ENCODE measurements around the gene ARHGEF18.

The ARHGEF18 gene

DNA sequence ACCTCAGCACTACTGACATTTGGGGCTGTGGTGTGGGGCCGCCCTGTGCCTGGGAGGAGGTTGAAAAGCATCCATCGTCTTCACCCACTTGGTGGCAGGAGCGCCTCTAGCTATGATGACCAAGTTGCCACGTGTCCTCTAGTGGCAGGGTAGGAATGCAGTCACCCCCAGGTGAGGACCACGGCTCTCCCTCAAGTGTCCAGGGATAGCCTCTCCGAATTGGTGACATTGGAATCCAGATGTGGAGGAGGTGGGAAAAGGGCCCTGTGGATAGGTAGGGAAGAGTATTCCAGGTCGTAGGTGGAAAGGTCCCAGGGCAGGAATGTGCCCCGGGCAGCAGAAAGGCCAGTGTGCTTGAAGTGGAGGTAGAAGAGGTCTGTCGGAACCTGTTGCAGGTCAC lies 37.6 kb downstream of the ARHGEF18 start:
- Histone ChIP-seq H3K27ac (ENCODE audit: extremely low read depth, low read depth, low read length) (no peak overlapping the region), H3K4me3 (ENCODE audit: low read depth, low read length) (no peak overlapping the region), H3K36me3 (ENCODE audit: control insufficient read depth in 2 of 2, insufficient read depth in 1 of 2, low read length in 2 of 2) (no peaks in the 10 kb centered on the region), H3K4me1 (ENCODE audit: control insufficient read depth, insufficient read depth, low read length) (peaks cover 4% of the 10 kb centered on the region), H3K9me3 (ENCODE audit: control insufficient read depth, insufficient read depth, low read depth, low read length) (no peaks in the 10 kb centered on the region)
- TF ChIP-seq, protein P1, sequence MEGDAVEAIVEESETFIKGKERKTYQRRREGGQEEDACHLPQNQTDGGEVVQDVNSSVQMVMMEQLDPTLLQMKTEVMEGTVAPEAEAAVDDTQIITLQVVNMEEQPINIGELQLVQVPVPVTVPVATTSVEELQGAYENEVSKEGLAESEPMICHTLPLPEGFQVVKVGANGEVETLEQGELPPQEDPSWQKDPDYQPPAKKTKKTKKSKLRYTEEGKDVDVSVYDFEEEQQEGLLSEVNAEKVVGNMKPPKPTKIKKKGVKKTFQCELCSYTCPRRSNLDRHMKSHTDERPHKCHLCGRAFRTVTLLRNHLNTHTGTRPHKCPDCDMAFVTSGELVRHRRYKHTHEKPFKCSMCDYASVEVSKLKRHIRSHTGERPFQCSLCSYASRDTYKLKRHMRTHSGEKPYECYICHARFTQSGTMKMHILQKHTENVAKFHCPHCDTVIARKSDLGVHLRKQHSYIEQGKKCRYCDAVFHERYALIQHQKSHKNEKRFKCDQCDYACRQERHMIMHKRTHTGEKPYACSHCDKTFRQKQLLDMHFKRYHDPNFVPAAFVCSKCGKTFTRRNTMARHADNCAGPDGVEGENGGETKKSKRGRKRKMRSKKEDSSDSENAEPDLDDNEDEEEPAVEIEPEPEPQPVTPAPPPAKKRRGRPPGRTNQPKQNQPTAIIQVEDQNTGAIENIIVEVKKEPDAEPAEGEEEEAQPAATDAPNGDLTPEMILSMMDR (tag by site-specific recombination; IDR thresholded peaks at IDR 0.05): peak; percentile 40; the same call in 1 of the 2 replicates
- no peak for TF ChIP-seq ZFP41 (tag by site-specific recombination; IDR thresholded peaks at IDR 0.05; ENCODE audit: borderline replicate concordance)
- ChIA-PET POLR2A (no interaction called here), CTCF (no interaction called here)

DNA sequence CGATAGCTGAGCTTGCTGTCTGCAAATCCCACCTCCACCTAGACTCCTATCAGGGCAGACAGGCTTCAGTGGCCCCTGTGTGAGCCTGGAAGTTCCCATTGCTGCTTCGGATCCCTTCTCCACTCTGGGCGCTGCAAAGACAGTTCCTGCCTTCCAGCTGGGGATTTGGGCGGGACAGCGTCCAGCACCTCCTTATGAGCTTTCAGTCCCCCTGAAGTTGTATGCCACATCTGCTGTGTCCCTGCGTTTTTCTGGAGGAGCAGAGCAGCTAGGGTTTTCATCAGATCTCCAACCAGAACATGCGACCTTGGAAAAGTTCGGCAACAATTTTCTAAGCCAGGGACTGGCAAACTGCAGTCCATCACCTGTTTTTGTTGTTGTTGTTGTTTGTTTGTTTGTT lies 38.0 kb downstream of the ARHGEF18 start:
- no peak overlapping the region for H3K4me3 ChIP-seq (ENCODE audit: low read depth, low read length)
- ChIA-PET CTCF (no interaction called here), POLR2A (no interaction called here)
- no peaks in the 10 kb centered on the region for H3K9me3 ChIP-seq (ENCODE audit: control insufficient read depth, insufficient read depth, low read depth, low read length)
- TF ChIP-seq OVOL3 (tag by site-specific recombination; IDR thresholded peaks at IDR 0.05): no peak
- TF ChIP-seq, protein P2, sequence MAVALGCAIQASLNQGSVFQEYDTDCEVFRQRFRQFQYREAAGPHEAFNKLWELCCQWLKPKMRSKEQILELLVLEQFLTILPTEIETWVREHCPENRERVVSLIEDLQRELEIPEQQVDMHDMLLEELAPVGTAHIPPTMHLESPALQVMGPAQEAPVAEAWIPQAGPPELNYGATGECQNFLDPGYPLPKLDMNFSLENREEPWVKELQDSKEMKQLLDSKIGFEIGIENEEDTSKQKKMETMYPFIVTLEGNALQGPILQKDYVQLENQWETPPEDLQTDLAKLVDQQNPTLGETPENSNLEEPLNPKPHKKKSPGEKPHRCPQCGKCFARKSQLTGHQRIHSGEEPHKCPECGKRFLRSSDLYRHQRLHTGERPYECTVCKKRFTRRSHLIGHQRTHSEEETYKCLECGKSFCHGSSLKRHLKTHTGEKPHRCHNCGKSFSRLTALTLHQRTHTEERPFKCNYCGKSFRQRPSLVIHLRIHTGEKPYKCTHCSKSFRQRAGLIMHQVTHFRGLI (tag by site-specific recombination; IDR thresholded peaks at IDR 0.05): no peak
- no peak for TF ChIP-seq ZNF248 (tag by site-specific recombination; IDR thresholded peaks at IDR 0.05)
- TF ChIP-seq ZNF423 (tag by site-specific recombination; IDR thresholded peaks at IDR 0.05): no peak
- TF ChIP-seq ZNF48 (tag by site-specific recombination; IDR thresholded peaks at IDR 0.05): no peak
- TF ChIP-seq ZNF776 (tag by site-specific recombination; IDR thresholded peaks at IDR 0.05; ENCODE audit: borderline replicate concordance): no peak
- no peak for TF ChIP-seq HOXA7 (CRISPR knock-in tag; IDR thresholded peaks at IDR 0.05; ENCODE audit: borderline replicate concordance)
- TF ChIP-seq ZNF529 (tag by site-specific recombination; IDR thresholded peaks at IDR 0.05; ENCODE audit: insufficient replicate concordance): no peak
- TF ChIP-seq, protein P3, sequence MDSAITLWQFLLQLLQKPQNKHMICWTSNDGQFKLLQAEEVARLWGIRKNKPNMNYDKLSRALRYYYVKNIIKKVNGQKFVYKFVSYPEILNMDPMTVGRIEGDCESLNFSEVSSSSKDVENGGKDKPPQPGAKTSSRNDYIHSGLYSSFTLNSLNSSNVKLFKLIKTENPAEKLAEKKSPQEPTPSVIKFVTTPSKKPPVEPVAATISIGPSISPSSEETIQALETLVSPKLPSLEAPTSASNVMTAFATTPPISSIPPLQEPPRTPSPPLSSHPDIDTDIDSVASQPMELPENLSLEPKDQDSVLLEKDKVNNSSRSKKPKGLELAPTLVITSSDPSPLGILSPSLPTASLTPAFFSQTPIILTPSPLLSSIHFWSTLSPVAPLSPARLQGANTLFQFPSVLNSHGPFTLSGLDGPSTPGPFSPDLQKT (IDR thresholded peaks at IDR 0.05; ENCODE audit: borderline replicate concordance, low read depth, low read length): no peak
- TF ChIP-seq, protein P4, sequence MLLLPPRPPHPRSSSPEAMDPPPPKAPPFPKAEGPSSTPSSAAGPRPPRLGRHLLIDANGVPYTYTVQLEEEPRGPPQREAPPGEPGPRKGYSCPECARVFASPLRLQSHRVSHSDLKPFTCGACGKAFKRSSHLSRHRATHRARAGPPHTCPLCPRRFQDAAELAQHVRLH (tag by site-specific recombination; IDR thresholded peaks at IDR 0.05): no peak
- no peak for TF ChIP-seq ZNF626 (tag by site-specific recombination; IDR thresholded peaks at IDR 0.05)
- no peak for TF ChIP-seq ZNF548 (tag by site-specific recombination; IDR thresholded peaks at IDR 0.05)
- TF ChIP-seq ZNF530 (tag by site-specific recombination; IDR thresholded peaks at IDR 0.05; ENCODE audit: low read depth): no peak
- no peak for TF ChIP-seq RBAK (tag by site-specific recombination; IDR thresholded peaks at IDR 0.05)
- TF ChIP-seq ZNF558 (tag by site-specific recombination; IDR thresholded peaks at IDR 0.05): no peak
- no peak for TF ChIP-seq ZFHX2 (tag by site-specific recombination; conservative IDR thresholded peaks at IDR 0.05)
- TF ChIP-seq ZNF560 (tag by site-specific recombination; IDR thresholded peaks at IDR 0.05; ENCODE audit: borderline replicate concordance): no peak
- TF ChIP-seq ZNF24 (tag by site-specific recombination; IDR thresholded peaks at IDR 0.05): no peak
- H3K36me3 ChIP-seq (ENCODE audit: control insufficient read depth in 2 of 2, insufficient read depth in 1 of 2, low read length in 2 of 2): no peaks in the 10 kb centered on the region
- H3K4me1 ChIP-seq (ENCODE audit: control insufficient read depth, insufficient read depth, low read length): peaks cover 6% of the 10 kb centered on the region
- no peak overlapping the region for H3K27ac ChIP-seq (ENCODE audit: extremely low read depth, low read depth, low read length)

All from HEK293 (cell line).